GM19328 (cell line): ENCODE data around the gene CPED1.
"Not testable (repeated sequence)": the region's sequence is repeated elsewhere in the genome, so short reads cannot be mapped to it uniquely, and the experiment has no call there.

Experiments
- ATAC-seq: cut with Tn5 transposase; IDR thresholded peaks from one replicate; pipeline ENCODE4 v1.9.1; 2021; ENCODE audit warnings: mild to moderate bottlenecking, moderate library complexity; ENCODE audit not compliant: unreplicated experiment

CPED1 gene

DNA sequence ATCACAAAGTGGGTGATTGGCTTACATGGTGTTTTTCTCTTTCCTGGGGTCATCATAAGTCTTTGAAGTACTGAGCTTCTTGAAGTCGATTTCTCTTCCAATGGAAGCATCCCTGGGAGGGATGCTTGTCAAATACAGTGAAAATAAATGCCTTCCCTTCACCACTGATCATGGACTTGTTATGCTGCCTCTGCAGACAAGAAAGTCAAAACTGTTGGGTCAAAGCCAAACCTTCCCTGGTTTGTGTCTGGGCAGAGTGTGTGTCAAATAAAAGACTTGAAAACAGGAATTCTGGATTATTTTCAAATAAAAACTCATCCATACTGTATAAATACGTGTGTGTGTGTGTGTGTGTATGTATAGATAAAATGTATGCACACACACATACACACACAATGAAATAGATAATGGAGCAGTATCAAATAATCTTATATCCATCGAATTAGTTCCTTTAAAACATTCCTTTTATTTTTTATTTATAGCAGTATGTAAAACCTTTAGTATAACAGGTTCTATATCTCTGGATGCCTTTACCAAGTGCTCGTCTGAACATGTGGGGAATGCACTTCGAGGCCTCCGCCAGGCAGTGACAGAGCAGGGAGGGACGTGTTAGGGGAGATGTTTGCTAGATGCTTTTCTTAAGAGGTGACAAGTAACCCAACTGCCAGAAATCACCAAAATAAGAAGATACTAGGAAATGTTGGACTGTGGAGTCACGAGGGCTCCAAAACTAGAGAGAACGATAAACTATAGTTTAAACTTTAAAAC is 313.1 kb downstream of the CPED1 start:
- no peak for ATAC-seq

DNA sequence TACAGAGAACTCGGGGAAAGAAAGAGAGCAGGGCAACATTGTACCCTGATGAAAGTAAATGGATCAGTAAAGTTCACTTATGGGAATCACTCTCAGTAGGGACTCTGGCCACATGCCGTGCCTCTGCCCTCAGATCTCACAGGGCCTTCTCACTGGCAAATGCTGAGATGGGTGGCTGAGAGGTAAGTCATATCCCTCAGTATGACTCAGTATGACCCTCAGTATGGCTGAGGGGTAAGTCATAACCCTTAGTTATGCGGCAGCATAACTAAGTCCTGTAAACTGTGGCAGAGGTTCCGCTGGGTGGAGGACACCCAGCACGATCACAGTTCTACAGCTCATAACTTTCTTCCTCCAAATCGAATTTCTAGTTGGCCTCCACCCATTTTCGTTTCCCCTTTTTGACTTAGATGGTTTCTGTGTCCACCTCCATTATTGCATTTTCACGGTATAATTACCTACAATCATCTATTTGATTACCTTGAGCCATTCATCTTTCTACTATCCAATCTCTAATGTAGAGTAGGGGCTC is 313.8 kb downstream of the CPED1 start:
- ATAC-seq: peak; percentile 93

DNA sequence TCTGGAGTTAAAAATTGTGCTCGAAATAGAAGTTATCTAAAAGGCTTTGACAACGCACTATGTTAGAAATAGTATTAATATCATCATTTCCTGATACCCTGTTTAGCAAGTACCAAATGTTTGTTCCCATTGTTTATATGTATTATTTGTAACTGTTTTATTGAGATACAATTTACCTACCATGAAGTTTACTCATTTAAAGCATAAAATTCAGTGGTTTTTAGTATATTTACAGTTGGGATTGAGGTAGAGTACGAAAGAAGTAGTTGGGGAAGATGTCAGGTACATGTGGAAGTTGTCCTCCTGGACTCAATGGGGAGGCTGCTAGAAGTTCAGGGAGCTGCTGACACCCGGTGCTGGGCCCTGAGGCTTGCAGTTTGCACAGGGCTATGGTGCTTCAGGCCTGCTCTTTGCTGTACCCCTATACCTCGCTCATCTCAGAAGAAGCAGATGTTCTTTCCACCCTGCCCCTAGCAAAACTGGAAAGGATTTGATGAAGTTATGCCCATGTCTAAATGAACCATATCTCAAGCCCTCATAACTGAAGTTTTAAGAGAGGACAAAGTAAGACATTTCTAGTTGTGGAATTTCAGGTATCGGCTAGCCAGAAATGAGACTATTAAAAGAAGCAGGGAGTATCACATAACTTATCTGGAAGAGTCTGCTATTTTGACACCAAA is 315.1 kb downstream of the CPED1 start:
- no peak for ATAC-seq

DNA sequence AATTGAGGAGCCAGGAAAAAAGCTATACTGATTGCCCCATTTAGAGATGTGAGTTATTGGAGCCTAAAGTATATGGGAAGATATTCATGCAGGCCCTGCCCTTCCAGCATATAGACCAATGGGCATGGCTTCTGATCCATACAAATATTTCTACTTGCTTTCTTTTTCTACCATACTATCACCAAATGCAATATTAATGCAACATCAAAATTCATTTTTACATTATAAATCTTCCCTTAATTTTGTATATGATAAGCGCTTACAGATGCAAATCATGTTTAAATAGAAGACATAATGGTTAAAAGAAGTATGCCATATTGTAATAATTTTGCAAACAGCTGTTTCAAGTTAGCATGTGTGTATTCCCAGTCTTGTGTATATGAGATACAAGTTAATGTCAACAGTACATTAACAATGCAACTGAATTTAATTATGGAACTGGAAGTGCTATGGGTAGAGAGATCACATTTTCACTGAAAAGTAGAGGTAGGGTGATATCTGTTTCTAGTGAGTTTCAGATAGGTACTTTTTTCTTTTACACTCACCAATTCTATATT is 315.7 kb downstream of the CPED1 start:
- no peak for ATAC-seq

DNA sequence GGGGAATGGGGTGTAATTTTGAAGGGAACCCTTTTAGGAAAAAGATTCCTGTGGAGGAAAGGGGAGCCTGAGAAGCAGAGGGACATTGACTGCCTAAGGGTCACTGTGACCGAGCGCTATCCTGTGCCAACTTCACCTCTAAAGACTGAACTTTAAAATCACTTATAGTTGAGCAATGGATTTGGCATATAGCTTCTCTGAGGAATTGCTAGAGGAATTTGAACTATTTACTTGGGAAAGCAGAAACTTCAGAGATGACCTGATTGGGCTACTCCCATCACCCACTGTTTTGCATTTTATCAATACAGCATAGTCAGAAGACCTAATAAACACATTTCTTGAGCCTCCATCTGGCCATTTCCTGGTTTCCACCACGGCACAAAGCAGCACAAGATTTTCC is 316.6 kb downstream of the CPED1 start:
- ATAC-seq: no peak

DNA sequence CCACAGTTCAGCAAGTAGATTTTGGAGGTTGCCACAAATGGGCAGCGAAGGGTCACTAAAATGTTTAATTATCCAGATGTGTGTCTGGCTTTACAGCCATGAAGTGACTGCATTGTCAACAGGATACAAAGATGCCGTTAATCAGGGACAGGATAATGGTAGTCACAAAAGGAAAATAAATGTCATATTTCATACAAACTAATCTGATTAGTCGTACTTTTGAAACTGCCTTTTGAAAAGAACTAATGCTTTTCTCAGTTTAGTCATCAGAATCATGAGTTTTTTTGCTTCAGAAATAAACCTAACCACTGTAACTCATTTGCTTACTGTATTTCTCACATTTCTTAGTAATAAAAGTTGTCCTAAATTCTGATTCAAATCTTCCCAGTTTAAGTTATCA is 318.1 kb downstream of the CPED1 start:
- no peak for ATAC-seq

DNA sequence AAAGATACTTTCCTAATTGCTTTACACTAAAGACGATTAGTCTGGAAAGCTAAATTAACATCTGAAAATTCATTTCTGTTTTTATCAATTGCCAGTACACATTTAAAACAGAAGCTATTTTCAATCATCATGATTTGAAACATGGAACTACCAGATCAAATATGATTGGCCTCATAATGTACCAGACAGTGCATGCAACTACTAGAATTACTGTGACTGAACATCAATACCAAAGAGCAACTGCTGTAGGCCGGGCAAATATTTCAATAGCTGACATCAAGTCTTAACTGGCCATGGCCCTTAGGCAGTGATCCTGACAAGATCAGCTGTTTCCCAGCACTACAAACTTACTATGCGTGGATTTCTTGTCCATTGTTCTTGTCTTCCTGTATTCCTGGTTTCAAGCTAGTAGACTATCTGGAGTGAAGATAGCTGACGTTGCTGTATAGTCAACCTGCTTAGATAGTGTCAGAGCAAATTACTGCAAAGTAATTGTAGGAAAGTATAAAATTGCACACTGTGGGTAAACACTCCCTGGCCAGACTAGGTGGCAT is 318.6 kb downstream of the CPED1 start:
- ATAC-seq: no peak

DNA sequence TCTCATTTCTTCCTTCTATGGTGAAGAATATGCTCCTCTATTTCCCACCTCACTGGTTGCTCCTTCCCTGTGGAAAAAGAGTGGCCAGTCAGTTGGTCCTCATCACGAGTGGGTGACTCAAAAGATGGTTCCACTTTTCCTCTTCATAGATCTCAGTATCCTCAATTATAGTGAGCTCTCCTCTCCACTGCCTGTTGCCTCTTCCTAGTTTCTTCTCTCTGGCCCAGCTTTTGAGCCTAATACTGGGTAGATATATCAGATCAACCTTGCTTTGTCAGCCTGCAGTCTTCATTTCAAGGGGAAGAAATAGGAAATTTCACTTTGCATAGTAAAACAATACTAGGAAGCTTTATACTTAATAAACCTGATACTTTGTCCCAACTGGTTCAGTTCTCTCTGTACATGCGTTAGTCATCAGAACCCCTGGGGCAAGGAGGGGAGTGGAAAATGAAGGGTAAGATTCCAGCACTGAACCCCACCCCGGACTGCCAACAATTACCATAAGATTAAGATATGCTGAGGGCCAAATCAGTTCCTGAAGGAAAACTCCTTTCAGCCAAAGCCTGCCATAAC is 324.8 kb downstream of the CPED1 start:
- no peak for ATAC-seq

DNA sequence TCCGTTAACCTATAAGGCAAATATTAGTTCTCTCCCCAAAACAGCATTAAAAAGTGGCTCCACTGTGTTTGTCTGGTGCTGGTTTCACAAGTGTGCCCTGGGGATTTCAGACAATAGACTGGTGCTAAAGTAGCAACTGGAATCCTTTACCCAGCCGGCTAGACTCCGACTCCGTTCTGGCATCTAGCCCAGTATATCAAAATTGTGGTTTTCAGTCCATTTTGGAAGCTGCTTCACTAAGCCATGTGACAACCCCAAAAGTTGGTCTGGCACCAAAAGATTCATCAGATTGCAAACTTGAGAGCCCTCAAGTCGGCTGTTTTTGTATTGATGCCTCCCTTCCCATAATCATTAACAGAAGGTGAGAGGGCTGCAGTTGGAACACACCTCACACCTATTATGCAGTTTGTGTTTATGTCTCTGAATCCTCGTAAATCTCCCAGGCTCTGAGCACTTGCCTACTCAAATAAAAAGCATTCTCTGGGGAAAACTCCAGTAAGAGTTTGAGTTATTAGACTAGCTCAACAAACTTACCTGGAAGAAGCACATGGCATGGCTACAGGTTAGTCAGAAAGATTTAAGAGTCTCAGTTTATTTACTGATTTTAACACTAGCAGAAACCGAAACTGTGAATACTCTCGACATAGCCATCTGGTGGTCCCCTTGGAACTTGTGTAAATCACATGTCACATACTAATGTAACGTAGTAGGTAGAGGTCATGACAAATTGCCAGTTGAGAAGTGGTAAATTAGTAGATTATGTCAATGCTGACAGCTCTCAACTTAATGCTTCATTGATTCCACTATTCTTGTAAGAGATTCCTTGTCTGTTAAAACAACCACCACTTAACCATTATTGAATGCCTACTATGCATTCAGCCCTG is 325.5 kb downstream of the CPED1 start:
- peak; percentile 71 for ATAC-seq

DNA sequence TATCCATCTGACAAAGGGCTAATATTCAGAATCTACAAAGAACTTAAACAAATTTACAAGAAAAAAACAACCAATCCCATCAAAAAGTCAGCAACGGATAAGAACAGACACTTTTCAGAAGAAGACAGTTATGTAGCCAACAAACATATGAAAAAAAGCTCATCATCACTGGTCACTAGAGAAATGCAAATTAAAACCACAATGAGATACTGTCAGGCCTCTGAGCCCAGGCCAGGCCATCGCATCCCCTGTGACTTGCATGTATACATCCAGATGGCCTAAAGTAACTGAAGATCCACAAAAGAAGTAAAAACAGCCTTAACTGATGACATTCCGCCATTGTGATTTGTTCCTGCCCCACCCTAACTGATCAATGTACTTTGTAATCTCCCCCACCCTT is 326.7 kb downstream of the CPED1 start:
- not testable (repeated sequence) for ATAC-seq

DNA sequence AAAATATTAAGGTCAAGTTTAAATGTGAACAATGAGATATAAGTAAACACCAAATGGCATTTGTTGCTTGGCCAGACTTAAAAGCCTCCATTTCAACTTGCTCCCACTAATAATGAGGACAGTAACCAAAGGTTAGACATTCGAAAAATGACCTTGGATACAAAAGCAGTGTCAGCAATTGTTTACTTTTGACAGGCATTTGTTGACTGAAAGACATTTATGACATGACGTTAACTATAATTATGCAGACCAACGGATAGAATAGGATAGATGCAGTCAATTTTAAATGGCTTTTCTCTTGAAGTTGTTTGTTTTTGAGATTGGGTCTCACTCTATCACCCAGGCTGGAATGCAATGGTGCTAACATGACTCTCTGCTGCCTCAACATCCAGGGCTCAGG is 333.9 kb downstream of the CPED1 start:
- ATAC-seq: no peak

DNA sequence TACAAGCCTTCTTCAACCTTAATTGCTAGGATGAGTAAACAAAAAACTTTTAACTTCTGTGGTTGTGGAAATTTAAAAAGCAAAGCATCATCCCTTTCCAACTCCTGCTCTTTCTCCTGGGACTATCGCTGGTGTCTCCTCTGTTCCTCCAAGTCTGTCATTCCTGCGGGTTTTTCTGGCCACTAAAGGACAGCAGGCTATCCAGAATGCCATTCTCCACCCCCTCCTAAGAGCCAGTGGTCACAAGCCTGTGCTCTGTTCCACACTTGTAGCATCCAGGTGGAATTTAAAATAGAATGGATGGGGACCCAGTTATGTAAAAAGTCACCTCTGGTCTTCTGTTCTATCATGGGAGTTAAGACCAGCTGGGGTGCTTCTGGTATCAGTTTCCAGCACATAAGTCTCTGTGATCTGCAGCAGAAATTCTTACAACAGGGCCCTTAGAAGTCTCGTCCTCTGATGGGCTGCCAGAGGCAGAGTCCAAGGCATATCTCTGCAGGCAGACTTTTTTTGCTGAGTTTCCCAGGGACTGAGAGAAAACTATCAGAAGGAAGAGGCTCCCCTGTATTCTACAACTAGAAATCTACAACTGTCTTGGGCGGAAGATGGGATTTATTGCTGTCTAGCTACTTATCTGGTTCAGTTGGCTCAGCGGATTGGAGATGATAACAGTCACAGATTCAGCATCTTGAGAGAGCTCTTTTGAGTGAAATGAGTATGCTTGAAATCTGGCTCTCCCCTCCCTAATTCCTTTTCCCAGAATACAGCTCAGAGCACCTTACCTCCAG is 335.2 kb downstream of the CPED1 start:
- no peak for ATAC-seq

DNA sequence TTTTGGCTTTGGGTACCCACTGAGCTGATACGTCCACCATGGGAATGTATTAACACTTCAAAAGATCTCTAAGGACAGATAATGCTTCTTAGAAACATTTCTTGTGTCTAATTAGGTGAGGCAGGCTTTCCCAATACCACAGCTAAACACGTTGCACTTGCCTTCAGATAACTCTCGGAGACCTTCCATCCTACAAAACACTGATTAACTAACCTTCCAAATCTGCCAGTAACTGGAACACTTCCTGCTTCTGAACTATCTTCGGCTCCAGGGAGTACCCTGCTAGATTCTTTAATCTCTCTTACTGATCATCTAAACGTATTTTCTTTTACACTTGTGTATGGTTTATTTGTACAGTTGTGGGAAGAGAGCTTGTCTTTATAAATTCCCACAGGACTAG is 339.2 kb downstream of the CPED1 start:
- no peak for ATAC-seq

DNA sequence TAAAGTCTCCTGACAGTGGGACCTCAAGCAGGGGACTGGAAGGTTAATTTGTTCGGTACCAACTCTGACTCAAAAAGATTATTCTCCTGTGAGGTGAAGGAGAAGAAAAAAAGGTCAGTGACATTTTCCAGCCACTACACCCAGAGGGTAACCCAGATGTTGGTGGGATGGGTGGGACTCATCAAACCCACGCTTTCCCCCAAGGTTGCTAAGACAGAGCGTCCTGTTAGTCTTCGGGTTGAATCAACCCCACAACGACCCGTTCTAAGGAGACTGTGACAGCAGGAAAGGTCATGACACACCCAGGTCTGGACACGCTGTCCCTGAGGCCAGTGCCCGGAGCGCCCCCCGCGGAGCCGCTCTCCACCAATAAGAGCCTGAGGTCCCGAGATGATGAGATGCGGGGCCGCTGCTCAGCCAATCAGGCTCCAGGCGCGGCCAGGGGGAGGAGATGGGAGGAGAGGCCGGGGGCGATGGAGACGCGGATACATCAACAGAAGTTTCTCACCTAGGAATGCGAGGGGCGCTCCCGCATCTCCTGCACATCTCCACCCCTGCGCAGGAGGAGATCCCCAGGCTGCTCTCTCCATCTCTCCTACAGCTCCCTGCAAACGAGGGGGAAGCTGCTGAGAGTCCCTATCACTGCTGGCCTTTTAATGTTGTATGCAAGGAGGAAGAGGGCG is 340.1 kb downstream of the CPED1 start, which contains the start of gene WNT16:
Gene WNT16, plus strand, starts transcription at position 493 of the 683 bp plus-strand sequence. CDS start 293 bp downstream, outside the sequence.
- ATAC-seq: no peak

DNA sequence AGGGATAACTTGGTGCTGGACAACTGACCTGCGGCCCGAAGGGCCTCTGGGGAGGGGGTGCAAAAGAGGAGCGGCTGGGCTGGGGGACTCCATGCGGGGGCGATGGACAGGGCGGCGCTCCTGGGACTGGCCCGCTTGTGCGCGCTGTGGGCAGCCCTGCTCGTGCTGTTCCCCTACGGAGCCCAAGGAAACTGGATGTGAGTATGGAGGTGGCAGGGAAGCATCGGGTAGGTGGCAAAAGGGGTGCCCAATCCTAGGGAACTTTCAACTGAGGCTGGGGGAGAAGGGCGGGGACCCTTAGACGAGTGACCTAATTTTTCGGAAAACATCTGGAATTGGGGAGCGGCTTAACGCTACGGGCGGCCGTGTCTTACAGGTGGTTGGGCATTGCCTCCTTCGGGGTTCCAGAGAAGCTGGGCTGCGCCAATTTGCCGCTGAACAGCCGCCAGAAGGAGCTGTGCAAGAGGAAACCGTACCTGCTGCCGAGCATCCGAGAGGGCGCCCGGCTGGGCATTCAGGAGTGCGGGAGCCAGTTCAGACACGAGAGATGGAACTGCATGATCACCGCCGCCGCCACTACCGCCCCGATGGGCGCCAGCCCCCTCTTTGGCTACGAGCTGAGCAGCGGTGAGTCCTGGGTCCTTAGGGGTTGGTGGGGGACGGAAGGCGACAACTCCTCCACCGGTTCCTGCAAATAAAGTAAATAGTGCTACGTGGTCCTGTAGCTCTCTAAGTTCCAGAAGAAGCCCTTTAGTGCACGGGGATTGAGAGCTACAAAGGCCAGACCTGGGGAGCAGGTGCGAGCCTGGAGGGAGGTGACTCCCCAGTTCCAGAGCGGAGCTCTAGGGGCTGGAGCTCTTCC is 340.9 kb downstream of the CPED1 start:
- ATAC-seq: peak; percentile 44

DNA sequence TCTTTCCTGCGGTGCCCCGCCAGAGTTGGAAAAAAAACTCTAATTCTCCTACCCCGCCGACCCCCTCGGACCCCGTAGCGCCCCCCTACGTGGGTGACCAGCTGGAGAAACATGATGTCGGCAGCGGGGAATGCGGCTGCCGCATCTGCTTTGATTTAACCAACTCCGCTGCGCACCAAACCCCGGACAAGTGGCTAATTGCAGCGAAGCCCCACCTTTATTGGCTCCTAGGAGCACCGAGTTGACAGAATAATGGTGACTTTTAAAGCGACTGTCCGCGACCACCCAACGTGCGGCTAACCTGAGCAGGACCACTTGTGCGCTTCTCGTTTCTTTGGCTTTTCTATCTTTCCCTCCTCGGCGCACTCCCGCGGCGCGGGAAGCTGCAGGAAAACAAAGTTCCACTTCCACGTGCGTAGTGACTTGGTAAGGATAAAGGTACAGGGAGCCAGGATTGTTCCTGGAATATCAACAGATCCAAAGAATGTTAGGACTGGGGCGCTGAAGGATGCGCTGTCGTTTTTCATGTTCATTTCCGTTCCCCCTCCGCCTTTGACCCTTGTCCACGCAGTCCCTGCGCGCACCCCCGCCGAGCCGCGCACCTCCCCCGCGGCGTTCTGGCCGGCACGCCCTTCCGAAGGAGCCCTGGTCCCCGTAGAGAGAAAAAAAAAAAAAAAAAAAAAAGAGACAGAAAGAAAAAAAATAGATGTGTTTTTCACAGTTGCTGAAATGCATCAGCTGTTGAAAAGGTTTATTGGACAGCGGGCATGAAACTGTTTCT is 341.7 kb downstream of the CPED1 start:
- no peak for ATAC-seq

DNA sequence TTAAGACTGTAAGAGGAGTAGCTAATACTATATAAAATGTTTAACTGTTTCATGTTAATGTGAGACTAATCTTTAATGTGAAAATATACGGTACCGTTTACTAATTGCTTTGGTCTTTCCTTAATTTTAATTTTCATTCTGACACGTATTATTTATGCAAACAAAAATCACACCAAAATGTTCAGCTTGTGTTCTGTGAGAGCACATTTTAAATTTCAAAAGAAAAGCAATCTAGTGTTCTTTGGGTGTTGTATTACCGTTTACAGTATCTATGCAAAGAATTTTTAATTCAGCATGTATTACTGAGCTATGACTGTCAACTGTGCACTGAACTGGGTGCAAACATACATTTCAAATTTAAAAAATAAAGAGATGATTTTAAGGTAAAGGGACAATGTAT is 342.5 kb downstream of the CPED1 start:
- ATAC-seq: no peak
